H1 (cell line): Measurements from ENCODE around the gene FCF1. TPM values are rescaled to one million over a fixed set of nuclear protein-coding genes. Genes with fewer than 3 reads are reported as not detected.

Experiments
- CTCF ChIA-PET: fragments of 300-600 bp; sonication (Branson Sonifier 250); formaldehyde crosslinking; loops from one replicate; lab custom pipeline; 2021; ENCODE audit not compliant: partially characterized antibody; lab: Charles Lee
- POLR2A ChIA-PET: fragments of 300-600 bp; sonication (Branson Sonifier 250); formaldehyde crosslinking; loops from one replicate; lab custom pipeline; 2021; ENCODE audit warnings: inconsistent platforms; ENCODE audit not compliant: partially characterized antibody; lab: Charles Lee
- DNase-seq, 2 experiments: peaks; one replicate each; pipeline versions ENCODE4 v3.0.0 to v3.0.0-alpha.2; 2010 to 2022; ENCODE audit warnings: low spot score in 2 of 2, low read depth in 1 of 2, mixed read lengths in 1 of 2
- FAIRE-seq: peaks from 2 replicates; lab custom pipeline; 2011; peaks lifted over from hg19 to GRCh38; lab: Jason Lieb, UNC
- H2AFZ ChIP-seq: 2 replicates; pipeline ENCODE4 v1.8.1; 2012; ENCODE audit warnings: low read length, inconsistent platforms
- H2AK5ac ChIP-seq: 2 replicates; pipeline ENCODE4 v1.6.1; 2013; ENCODE audit warnings: low read depth, low read length
- H2BK120ac ChIP-seq: replicated peaks from 2 replicates; pipeline ENCODE3; 2013; ENCODE audit warnings: low read depth, low read length, inconsistent platforms
- H2BK12ac ChIP-seq: 2 replicates; pipeline ENCODE4 v1.6.1; 2013; ENCODE audit warnings: low read depth, low read length
- H2BK15ac ChIP-seq: 2 replicates; pipeline ENCODE4 v1.6.1; 2013; ENCODE audit warnings: low read length
- H2BK20ac ChIP-seq: 2 replicates; pipeline ENCODE4 v1.6.1; 2013; ENCODE audit warnings: low read length
- H2BK5ac ChIP-seq: 2 replicates; pipeline ENCODE4 v1.6.1; 2013; ENCODE audit warnings: low read depth, low read length
- H3K14ac ChIP-seq: 2 replicates; pipeline ENCODE4 v1.6.1; 2013; ENCODE audit warnings: inconsistent platforms; ENCODE audit not compliant: insufficient read length
- H3K18ac ChIP-seq: 2 replicates; pipeline ENCODE4 v1.6.1; 2013; ENCODE audit warnings: low read length; ENCODE audit errors: extremely low read depth
- H3K23ac ChIP-seq: 2 replicates; pipeline ENCODE4 v1.6.1; 2013; ENCODE audit warnings: inconsistent platforms; ENCODE audit not compliant: insufficient read length
- H3K23me2 ChIP-seq: 2 replicates; pipeline ENCODE4 v1.6.1; 2013; ENCODE audit warnings: low read depth, low read length
- H3K27ac ChIP-seq: 2 replicates; pipeline ENCODE4 v1.6.1; 2011; ENCODE audit warnings: low read depth, low read length, inconsistent platforms
- H3K27me3 ChIP-seq, 4 experiments: replicated peaks in 1 of 4; 1 replicate in 1 of 4; 2 replicates in 3 of 4; pipeline versions ENCODE4 v1.6.1 to v1.8.1; 2011 to 2013; ENCODE audit warnings: low read length in 3 of 4, mild to moderate bottlenecking in 3 of 4, inconsistent platforms in 2 of 4, mixed read lengths in 2 of 4, moderate library complexity in 1 of 4; ENCODE audit not compliant: control insufficient read depth in 3 of 4, insufficient read depth in 3 of 4; ENCODE audit errors: extremely low read depth in 1 of 4
- H3K36me3 ChIP-seq, 4 experiments: 2 replicates each; pipeline versions ENCODE4 v1.6.1 to v1.8.1; 2011 to 2013; ENCODE audit warnings: mild to moderate bottlenecking in 4 of 4, low read length in 3 of 4, moderate library complexity in 2 of 4, control low read depth in 1 of 4, inconsistent platforms in 1 of 4; ENCODE audit not compliant: insufficient read depth in 4 of 4, control insufficient read depth in 2 of 4
- H3K4ac ChIP-seq: replicated peaks from 2 replicates; pipeline ENCODE3; 2013; ENCODE audit warnings: low read length, low read depth, mixed read lengths, inconsistent platforms; ENCODE audit not compliant: insufficient read length
- H3K4me1 ChIP-seq, 4 experiments: replicated peaks in 1 of 4; 1 replicate in 1 of 4; 2 replicates in 3 of 4; pipeline versions ENCODE4 v1.6.1 to v1.8.1; 2011 to 2013; ENCODE audit warnings: low read length in 3 of 4, inconsistent platforms in 2 of 4, mixed read lengths in 1 of 4; ENCODE audit not compliant: insufficient read depth in 4 of 4, control insufficient read depth in 3 of 4
- H3K4me2 ChIP-seq, 2 experiments: 2 replicates each; pipeline versions ENCODE4 v1.6.1 to v1.8.1; 2011 to 2013; ENCODE audit warnings: low read depth in 2 of 2, low read length in 2 of 2, control low read depth in 1 of 2, inconsistent platforms in 1 of 2, mild to moderate bottlenecking in 1 of 2; ENCODE audit not compliant: insufficient read depth in 1 of 2
- H3K4me3 ChIP-seq, 4 experiments: fragments of 200-600, 300-600 bp in 1 of 4; sonication (generic), shearing (Covaris generic), sonication (Bioruptor Twin) in 1 of 4; 2 replicates each; pipeline versions ENCODE4 v1.5.1 to v1.8.1; 2011 to 2016; ENCODE audit warnings: low read length in 4 of 4, low read depth in 3 of 4, control low read depth in 2 of 4, inconsistent platforms in 2 of 4, mild to moderate bottlenecking in 2 of 4, mixed read lengths in 1 of 4, moderate library complexity in 1 of 4; ENCODE audit not compliant: insufficient read depth in 2 of 4; ENCODE audit errors: extremely low read depth in 1 of 4
- H3K56ac ChIP-seq: replicated peaks from 2 replicates; pipeline ENCODE3; 2013; ENCODE audit warnings: low read depth, mild to moderate bottlenecking, mixed read lengths, low read length, inconsistent platforms; ENCODE audit not compliant: insufficient read length
- H3K79me1 ChIP-seq: 2 replicates; pipeline ENCODE4 v1.6.1; 2013; ENCODE audit warnings: low read depth, low read length, control low read depth
- H3K79me2 ChIP-seq, 2 experiments: 2 replicates each; pipeline versions ENCODE4 v1.6.1 to v1.8.1; 2012 to 2013; ENCODE audit warnings: low read length in 2 of 2, mild to moderate bottlenecking in 2 of 2, inconsistent platforms in 1 of 2; ENCODE audit not compliant: insufficient read depth in 2 of 2, control insufficient read depth in 1 of 2
- H3K9ac ChIP-seq, 4 experiments: replicated peaks in 1 of 4; 1 replicate in 1 of 4; 2 replicates in 3 of 4; pipeline versions ENCODE4 v1.6.1 to v1.8.1; 2011 to 2013; ENCODE audit warnings: low read depth in 3 of 4, low read length in 3 of 4, control low read depth in 2 of 4, mild to moderate bottlenecking in 2 of 4, moderate library complexity in 2 of 4, inconsistent platforms in 1 of 4; ENCODE audit errors: extremely low read depth in 1 of 4
- H3K9me3 ChIP-seq, 2 experiments: 2 replicates each; pipeline versions ENCODE4 v1.6.1 to v1.8.1; 2012 to 2013; ENCODE audit warnings: mild to moderate bottlenecking in 2 of 2, moderate library complexity in 2 of 2, control low read depth in 1 of 2, inconsistent platforms in 1 of 2, low read depth in 1 of 2, low read length in 1 of 2, mixed read lengths in 1 of 2; ENCODE audit not compliant: insufficient read depth in 2 of 2
- H4K20me1 ChIP-seq, 2 experiments: replicated peaks in 1 of 2; 2 replicates each; pipeline versions ENCODE3 to v1.8.1; 2011 to 2013; ENCODE audit warnings: inconsistent platforms in 2 of 2, low read length in 2 of 2, mild to moderate bottlenecking in 1 of 2; ENCODE audit not compliant: insufficient read depth in 2 of 2, control insufficient read depth in 1 of 2
- H4K5ac ChIP-seq: 2 replicates; pipeline ENCODE4 v1.6.1; 2013; ENCODE audit warnings: low read length, low read depth, mixed read lengths, inconsistent platforms; ENCODE audit not compliant: insufficient read length
- H4K8ac ChIP-seq: 2 replicates; pipeline ENCODE4 v1.8.0; 2013; ENCODE audit warnings: mild to moderate bottlenecking, moderate library complexity, low read length, inconsistent platforms; ENCODE audit not compliant: insufficient read depth; ENCODE audit errors: extremely low read depth
- H4K91ac ChIP-seq: replicated peaks from 2 replicates; pipeline ENCODE3; 2013; ENCODE audit warnings: low read length, mixed read lengths, inconsistent platforms; ENCODE audit not compliant: insufficient read length
- SAP30 ChIP-seq: fragments of 300-600 bp; sonication (generic); IDR thresholded peaks from 2 replicates; pipeline ENCODE4 v1.7.1; 2012; ENCODE audit warnings: low read length, moderate library complexity, mild to moderate bottlenecking, inconsistent platforms; ENCODE audit not compliant: insufficient read depth, insufficient replicate concordance
- TEAD4 ChIP-seq: IDR thresholded peaks from 2 replicates; pipeline ENCODE4 v1.6.1; 2012; ENCODE audit warnings: low read depth, low read length, inconsistent platforms, mixed read lengths
- WGBS, 2 experiments: shearing (Covaris generic) in 1 of 2; methylation state at CpG; one replicate each; pipeline versions ENCODE4 v1.1.6 to v1.1.7; 2013 to 2015; ENCODE audit warnings: low lambda C conversion rate in 2 of 2, mixed read lengths in 2 of 2, inconsistent platforms in 1 of 2, low coverage in 1 of 2, missing lambda C conversion rate in 1 of 2; ENCODE audit not compliant: insufficient replicate concordance in 2 of 2, insufficient coverage in 1 of 2, insufficient read length in 1 of 2; ENCODE audit errors: extremely low coverage in 1 of 2, missing lambda C conversion rate in 1 of 2; 5-methylcytosine and 5-hydroxymethylcytosine counted together
- polyA plus RNA-seq, 7 experiments: library from polyadenylated mRNA; depleted of rRNA in 3 of 7; stranded (reverse) in 5 of 7; unstranded in 2 of 7; fragments of >200 nt in 5 of 7; fragments of 200-250 nt in 2 of 7; gene quantifications; 1 replicate in 5 of 7; 2 replicates in 1 of 7; 4 replicates in 1 of 7; pipeline versions ENCODE4 v1.2.1 to v1.2.3, GENCODE V29; 2011 to 2013; ENCODE audit warnings: missing spikeins in 2 of 7, mixed read lengths in 2 of 7
- total RNA-seq: library from RNA; stranded (reverse); fragmentation: NEBNext Ultra II Directional; extraction: Animal tissue kit (Norgen Biotek cat#: 25700); gene quantifications from 2 replicates; pipeline ENCODE4 v1.2.1, GENCODE V29; 2021

Gene FCF1
- total and polyA plus RNA-seq, 2 of the 8 experiments (the other 6 are each of a cell fraction or from before 2014, with no cell fraction given): 48.1 to 84.3 TPM

GRCh38 chr14:74756326-74756725, 43.4 kb downstream of the FCF1 start:
- Histone ChIP-seq H3K36me3 (no peaks in the 10 kb centered on the region), H4K20me1 (no peaks in the 10 kb centered on the region), H3K79me2 (no peaks in the 10 kb centered on the region), H3K27me3 (no peaks in the 10 kb centered on the region), H3K23me2 (no peaks in the 10 kb centered on the region), H4K91ac (no peak overlapping the region), H2BK12ac (no peak overlapping the region), H2BK15ac (no peak overlapping the region), H3K9me3 (0 out of 4 replicates have a peak, but pooled peaks cover 7% of the 10 kb centered on the region in 2 experiments), H4K8ac (no peak overlapping the region), H3K4me3 (no peak overlapping the region), H3K14ac (no peak overlapping the region), H4K5ac (no peak overlapping the region), H2AFZ (no peak overlapping the region), H3K18ac (no peak overlapping the region), H3K56ac (no peak overlapping the region), H2AK5ac (no peak overlapping the region), H2BK5ac (no peak overlapping the region), H3K4me2 (no peak overlapping the region), H3K9ac (no peak overlapping the region), H2BK20ac (no peak overlapping the region), H3K4me1 (no peaks in the 10 kb centered on the region), H3K79me1 (no peaks in the 10 kb centered on the region), H3K23ac (no peak overlapping the region), H3K27ac (no peak overlapping the region), H3K4ac (no peak overlapping the region), H2BK120ac (no peak overlapping the region)
- FAIRE-seq (no peak), DNase-seq (no peak)
- ChIA-PET POLR2A (interaction anchor here (0.6 to 0.7 kb wide), 2 partner anchors 41 to 240 kb away, joined by 3 to 4 read pairs; no protein-coding TSS in a partner anchor), CTCF (interaction anchor here (1.7 kb wide), 1 partner anchor 20 kb away, joined by 3 read pairs; no protein-coding TSS in a partner anchor)
- 76% methylated on average over 1 of the region's 1 CpG; no CpG with 5 or more reads in 1 of the 2 experiments for WGBS, 2 experiments
- TF ChIP-seq TEAD4: peak; percentile 49; the same call in 1 of the 2 replicates
- TF ChIP-seq SAP30: no peak
